Duodenal mucosa (tissue), 2 donors: ENCODE measurements around the gene PDS5A.
"Not testable (repeated sequence)": the region's sequence is repeated elsewhere in the genome, so short reads cannot be mapped to it uniquely, and the experiment has no call there.

Experiments
- H3K27ac ChIP-seq: one replicate; pipeline ENCODE4 v1.7.0; 2013; ENCODE audit warnings: low read depth, low read length
- H3K27me3 ChIP-seq, 2 donors: one replicate each; pipeline ENCODE4 v1.7.0; 2013; ENCODE audit warnings: low read length in 2 of 2, control low read depth in 1 of 2; ENCODE audit not compliant: insufficient read depth in 2 of 2, control insufficient read depth in 1 of 2
- H3K36me3 ChIP-seq, 2 donors: one replicate each; pipeline ENCODE4 v1.7.0; 2013; ENCODE audit warnings: low read length in 2 of 2, control low read depth in 1 of 2; ENCODE audit not compliant: insufficient read depth in 2 of 2, control insufficient read depth in 1 of 2
- H3K4me1 ChIP-seq, 2 donors: one replicate each; pipeline ENCODE4 v1.7.0; 2013; ENCODE audit warnings: low read length in 2 of 2, control low read depth in 1 of 2; ENCODE audit not compliant: insufficient read depth in 2 of 2, control insufficient read depth in 1 of 2
- H3K4me3 ChIP-seq, 2 donors: one replicate each; pipeline ENCODE4 v1.7.0; 2013; ENCODE audit warnings: low read length in 2 of 2, low read depth in 1 of 2
- H3K9ac ChIP-seq, 2 donors: one replicate each; pipeline ENCODE4 v1.7.0; 2013; ENCODE audit warnings: low read length in 2 of 2, low read depth in 1 of 2
- H3K9me3 ChIP-seq, 2 donors: one replicate each; pipeline ENCODE4 v1.7.0; 2013; ENCODE audit warnings: low read length in 2 of 2, control low read depth in 1 of 2; ENCODE audit not compliant: control insufficient read depth in 1 of 2

The PDS5A gene

GRCh38 chr4:39792976-39793375 is 184.7 kb downstream of the PDS5A start:
- H3K4me3 ChIP-seq, H3K9me3 ChIP-seq, H3K4me1 ChIP-seq, H3K9ac ChIP-seq, H3K36me3 ChIP-seq, H3K27me3 ChIP-seq, H3K27ac ChIP-seq: not testable (repeated sequence)

DNA sequence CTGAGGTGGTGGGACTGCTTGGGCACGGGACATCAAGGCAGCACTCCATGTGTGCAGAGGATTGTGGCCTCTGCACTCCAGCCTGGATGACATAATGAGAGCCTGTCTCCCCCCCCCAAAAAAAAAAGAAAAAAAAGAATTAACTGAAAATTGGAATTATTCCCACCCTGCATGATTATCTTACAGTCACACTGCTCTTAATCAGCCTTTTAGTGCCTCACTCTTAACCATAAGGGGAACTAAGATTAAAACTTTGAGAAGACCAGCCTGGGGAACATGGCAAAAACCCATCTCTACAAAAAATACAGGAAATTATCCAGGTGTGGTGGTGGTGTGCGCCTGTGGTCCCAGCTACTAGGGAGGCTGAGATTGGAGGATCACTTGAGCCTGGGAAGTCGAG is 185.2 kb downstream of the PDS5A start:
- Histone ChIP-seq H3K27me3 (no peaks in the 10 kb centered on the region), H3K4me1 (no peaks in the 10 kb centered on the region), H3K4me3 (no peak overlapping the region), H3K36me3 (no peaks in the 10 kb centered on the region), H3K27ac (no peak overlapping the region), H3K9ac (no peak overlapping the region), H3K9me3 (no peaks in the 10 kb centered on the region)

DNA sequence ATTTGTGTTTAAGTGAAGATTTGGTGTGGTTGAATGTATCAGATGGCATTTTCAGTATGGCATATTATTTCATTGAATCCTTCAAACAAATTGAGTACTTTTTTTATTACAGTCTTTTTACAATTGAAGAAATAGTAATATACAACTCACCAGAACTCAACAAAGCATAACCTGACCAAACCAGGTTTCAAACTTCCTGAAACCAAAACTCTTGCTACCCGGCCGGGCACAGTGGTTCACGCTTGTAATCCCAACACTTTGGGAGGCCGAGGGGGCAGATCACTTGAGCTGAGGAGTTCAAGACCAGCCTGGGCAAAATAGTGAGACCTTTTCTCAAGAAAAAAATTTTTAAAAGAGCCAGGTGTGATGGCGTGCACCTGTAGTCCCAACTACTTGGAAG is 185.6 kb downstream of the PDS5A start:
- no peaks in the 10 kb centered on the region for H3K9me3 ChIP-seq
- H3K36me3 ChIP-seq = no peaks in the 10 kb centered on the region
- H3K27ac ChIP-seq = no peak overlapping the region
- no peaks in the 10 kb centered on the region for H3K4me1 ChIP-seq
- H3K27me3 ChIP-seq = no peaks in the 10 kb centered on the region
- no peak overlapping the region for H3K4me3 ChIP-seq
- H3K9ac ChIP-seq = no peak overlapping the region

DNA sequence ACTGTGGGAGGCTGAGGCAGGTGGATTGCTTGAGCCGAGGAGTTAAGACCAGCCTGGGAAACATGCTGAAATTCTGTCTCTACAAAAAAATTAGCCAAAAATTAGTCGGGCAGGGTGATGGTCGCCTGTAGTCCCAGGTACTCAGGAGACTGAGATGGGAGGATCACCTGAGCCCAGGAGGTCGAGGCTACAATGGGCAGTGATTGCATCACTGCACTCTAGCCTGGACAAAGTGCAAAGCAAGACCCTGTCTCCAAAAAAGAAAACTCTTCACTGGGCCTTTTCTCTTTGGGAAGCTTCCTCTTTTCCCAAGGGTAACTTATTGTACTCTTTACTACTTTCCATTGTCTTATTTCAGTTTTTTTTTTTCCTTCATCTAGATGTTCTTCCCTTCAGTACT is 190.9 kb downstream of the PDS5A start:
- H3K27ac ChIP-seq = no peak overlapping the region
- H3K9ac ChIP-seq = no peak overlapping the region

DNA sequence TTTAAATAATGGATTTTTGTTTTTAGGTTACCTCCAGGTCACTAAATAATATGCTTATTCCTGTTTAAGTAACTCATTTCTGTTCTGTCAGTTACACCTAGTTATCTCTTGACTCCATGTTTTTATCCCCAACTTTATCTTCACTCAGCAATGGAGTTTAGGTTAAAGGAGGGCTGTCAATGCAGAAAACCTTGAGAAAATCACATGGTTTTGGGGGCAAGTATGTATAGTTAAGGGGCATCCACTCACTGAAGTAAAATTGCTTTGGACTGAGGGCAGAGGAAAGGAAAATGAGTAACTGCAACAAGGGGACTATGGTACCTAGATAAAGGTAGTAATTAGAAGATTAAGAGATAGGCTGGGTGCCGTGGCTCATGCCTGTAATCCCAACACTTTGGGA is 192.6 kb downstream of the PDS5A start:
- H3K9me3 ChIP-seq = no peaks in the 10 kb centered on the region
- no peak overlapping the region for H3K9ac ChIP-seq
- no peaks in the 10 kb centered on the region for H3K4me1 ChIP-seq
- peaks cover 0 to 2% of the 10 kb centered on the region in 2 donors for H3K36me3 ChIP-seq
- H3K4me3 ChIP-seq = no peak overlapping the region
- no peak overlapping the region for H3K27ac ChIP-seq
- no peaks in the 10 kb centered on the region for H3K27me3 ChIP-seq

More for the DNA sequence above, 190.9 kb downstream of the PDS5A start:
- H3K4me1 ChIP-seq = no peaks in the 10 kb centered on the region
- peaks cover 0 to under 1% of the 10 kb centered on the region in 2 donors for H3K36me3 ChIP-seq
- no peak overlapping the region for H3K4me3 ChIP-seq
- H3K27me3 ChIP-seq = no peaks in the 10 kb centered on the region
- H3K9me3 ChIP-seq = no peaks in the 10 kb centered on the region

- not testable (repeated sequence) for H3K27ac ChIP-seq
These were observed 195.7 kb downstream of the PDS5A start for GRCh38 chr4:39781988-39782387.

More at GRCh38 chr4:39781988-39782387, 195.7 kb downstream of the PDS5A start:
- H3K27me3 ChIP-seq, H3K4me1 ChIP-seq, H3K9me3 ChIP-seq, H3K4me3 ChIP-seq, H3K9ac ChIP-seq: not testable (repeated sequence)
- peaks cover 7 to 22% of the 10 kb centered on the region in 2 donors for H3K36me3 ChIP-seq
